GM19035 (cell line): ENCODE results near the gene TMEM59L.
"Not testable (repeated sequence)": the region's sequence is repeated elsewhere in the genome, so short reads cannot be mapped to it uniquely, and the experiment has no call there.

Experiments used
- ATAC-seq: cut with Tn5 transposase; IDR thresholded peaks from one replicate; pipeline ENCODE4 v1.9.1; 2021; ENCODE audit not compliant: unreplicated experiment

Gene TMEM59L

DNA sequence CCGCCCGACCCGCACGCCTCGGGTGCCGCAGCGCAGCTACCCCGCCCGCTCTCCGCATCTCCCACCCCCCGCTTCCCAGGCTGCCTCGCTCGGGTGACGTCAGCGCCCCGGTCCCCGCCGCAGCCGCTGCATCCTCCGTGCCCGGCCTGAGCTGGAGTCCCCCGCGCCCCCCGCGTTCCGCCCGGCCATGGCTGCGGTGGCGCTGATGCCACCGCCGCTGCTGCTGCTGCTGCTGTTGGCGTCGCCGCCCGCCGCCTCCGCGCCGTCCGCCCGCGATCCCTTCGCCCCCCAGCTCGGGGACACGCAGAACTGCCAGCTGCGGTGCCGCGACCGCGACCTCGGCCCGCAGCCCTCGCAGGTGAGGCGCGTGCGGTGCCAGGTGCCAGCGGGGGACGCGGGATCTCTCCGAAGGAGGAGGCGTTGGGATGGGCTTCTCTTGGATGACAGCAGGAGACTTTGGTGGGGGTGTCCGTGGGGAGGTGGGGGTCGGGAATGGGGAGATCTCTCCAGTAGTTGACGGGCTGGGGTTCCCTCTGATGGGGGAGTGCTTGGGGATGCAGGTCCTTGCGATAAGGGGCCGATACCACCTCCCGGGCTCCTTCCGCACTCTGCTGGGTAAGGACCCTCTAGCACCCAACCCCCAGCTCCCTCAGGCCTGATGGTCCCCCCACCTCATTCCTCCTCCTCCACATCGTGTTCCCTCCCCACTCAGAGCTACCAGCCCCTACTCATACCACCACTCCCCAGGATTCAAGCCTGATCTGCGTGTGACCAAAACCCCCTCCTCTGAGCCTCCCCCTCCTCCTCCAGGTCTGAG is at the start of gene TMEM59L:
TSS of gene TMEM59L (plus strand) at position 99 of the 817 bp plus-strand sequence. CDS start at position 188, 89 bp downstream.
- ATAC-seq, result no peak

DNA sequence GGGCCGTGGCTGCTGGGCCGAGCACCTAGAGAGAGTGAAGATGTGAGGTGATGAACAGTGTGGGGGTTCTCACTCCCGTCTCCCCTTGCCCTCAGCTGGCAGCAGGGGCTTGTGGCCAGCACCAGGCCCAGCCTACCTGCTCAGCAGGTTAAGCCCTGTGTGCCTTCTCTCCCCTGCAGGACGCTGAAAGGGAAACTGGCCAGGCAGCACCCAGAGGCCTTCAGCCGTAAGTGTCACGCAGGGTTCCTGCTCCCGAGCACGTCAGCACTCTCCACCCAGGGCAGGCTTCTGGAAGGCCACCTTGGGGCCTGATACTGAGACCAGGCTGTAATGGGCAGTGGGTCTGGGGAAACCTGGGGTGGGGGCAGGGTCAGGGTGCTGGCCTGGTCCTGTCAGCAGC is 45.7 kb upstream of the TMEM59L start:
- no peak for ATAC-seq

DNA sequence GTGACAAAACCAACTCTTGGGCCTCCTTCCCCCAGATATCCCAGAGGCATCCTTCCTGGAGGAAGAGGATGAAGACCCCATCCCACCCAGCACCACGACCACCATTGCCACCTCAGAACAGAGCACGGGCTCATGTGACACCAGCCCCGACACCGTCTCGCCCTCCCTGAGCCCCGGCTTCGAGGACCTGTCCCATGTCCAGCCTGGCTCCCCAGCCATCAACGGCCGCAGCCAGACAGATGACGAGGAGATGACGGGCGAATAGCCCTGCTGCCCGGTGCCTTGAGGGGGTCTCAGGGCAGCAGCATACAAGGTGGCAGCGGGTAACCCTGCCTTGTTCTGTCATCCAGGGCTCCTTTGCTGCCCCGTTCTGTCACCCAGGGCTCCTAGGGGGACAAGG is 44.3 kb upstream of the TMEM59L start:
- ATAC-seq, result no peak

DNA sequence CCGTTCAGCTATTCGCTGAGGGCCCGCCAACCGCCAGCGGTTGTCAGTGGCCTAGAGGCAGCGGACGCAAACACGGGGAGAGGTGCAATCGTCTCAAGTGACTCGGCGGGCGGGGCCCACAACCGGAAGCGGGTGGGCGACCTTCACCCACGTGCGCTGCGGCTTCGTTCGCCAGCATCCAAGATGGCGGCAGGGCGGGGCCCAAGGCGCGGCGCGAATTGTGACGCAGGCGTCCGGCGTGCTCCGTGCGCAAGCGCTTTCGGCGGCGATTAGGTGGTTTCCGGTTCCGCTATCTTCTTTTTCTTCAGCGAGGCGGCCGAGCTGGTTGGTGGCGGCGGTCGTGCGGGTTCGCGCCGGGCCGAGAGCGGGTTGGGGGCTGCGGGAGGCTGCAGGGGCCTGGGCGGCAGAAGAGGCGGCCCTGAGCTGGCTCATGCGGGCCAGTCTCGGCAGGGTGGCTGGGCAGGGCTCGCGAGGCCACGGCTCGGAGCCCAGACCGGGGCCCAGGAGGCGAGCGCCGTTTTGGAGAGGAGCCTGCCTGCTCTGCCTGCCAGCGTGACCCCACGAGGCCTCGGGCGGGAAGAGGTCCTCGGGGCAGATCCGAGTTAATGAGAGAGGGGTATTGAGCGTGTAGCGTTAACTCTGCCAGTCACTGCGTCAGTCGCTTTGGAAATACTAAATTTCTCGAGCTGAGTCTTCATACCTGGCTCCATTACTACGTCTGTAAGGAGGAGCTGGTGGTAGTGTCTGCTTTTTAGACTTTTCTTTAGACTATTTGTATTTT is 40.9 kb upstream of the TMEM59L start, which contains the start of gene UBA52:
TSS of gene UBA52 (plus strand) at position 294 of the 781 bp plus-strand sequence. CDS start 1,444 bp downstream, outside the sequence.
- ATAC-seq, result peak; percentile 90

DNA sequence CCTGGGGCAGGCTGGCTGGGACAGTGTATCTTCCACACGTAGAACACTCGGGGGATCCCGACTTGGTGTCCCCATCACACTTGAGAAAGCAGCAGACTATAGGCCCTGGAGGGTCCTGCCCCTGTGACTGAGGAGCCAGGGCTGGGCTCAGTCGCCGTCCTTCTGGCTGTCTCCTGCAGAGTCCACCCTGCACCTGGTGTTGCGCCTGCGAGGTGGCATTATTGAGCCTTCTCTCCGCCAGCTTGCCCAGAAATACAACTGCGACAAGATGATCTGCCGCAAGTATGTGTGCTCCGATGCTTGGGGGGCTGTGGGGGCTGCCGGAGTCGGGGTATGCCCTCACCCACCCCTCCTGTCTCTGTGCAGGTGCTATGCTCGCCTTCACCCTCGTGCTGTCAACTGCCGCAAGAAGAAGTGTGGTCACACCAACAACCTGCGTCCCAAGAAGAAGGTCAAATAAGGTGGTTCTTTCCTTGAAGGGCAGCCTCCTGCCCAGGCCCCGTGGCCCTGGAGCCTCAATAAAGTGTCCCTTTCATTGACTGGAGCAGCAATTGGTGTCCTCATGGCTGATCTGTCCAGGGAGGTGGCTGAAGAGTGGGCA is 37.9 kb upstream of the TMEM59L start:
- ATAC-seq, result no peak

DNA sequence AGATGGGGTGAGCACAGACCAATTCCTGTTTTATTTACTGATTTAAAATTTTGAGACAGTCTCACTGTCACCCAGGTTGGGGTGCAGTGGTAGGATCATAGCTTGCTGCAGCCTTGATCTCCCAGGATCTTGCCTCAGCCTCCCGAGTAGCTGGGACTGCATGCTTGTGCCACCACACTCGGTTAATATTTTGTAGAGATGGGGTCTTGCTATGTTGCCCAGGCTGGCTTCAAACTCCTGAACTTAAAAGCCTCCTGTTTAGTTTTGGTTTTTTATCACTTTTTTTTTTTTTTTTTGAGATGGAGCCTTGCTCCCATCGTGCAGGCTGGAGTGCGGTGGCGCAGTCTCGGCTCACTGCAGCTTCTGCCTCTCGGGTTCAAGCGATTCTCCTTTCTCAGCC is 36.3 kb upstream of the TMEM59L start:
- no peak for ATAC-seq

DNA sequence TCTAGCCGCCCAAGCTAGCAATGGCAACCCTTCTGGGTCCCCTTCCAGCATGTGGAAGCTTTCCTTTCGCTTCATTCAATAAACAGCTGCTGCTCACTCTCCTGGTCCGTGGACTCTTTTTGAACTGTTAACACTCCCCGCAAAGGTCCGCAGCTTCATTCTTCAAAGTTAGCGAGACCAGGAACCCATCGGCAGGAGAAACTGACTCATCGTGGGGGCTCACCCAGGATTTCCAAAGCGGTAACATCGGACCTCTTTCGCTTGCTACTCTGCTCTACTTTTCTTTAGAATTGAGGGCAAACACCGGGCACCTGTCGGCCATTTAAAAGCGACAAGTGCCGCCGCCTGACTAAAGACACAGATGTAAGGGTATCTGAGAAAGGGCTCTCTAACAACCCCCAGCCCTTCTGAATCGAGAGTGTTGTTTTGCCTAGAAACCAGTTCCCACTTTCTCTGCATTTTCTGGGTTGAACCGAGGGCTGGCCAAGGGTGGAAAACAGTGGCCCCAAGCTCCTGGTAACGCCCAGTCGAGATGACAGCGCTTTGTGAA is 35.2 kb upstream of the TMEM59L start:
- no peak for ATAC-seq

DNA sequence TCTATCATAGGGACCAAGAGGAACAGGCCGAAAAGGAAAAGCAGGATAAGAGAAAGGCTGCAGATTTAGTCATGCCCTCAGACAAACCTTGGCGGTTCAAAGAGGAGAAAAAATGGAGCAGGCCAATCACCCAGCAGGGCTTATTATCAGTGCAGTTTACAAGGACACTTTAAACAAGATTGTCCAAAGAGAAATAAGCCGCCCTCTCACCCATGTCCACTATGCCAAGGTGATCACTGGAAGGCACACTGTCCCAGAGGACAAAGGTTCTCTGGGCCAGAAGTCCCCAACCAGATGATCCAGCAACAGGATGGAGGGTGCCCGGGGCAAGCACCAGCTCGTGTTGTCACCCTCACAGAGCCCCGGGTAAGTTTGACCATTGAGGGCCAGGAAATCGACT is 32.4 kb upstream of the TMEM59L start:
- ATAC-seq, result no peak

DNA sequence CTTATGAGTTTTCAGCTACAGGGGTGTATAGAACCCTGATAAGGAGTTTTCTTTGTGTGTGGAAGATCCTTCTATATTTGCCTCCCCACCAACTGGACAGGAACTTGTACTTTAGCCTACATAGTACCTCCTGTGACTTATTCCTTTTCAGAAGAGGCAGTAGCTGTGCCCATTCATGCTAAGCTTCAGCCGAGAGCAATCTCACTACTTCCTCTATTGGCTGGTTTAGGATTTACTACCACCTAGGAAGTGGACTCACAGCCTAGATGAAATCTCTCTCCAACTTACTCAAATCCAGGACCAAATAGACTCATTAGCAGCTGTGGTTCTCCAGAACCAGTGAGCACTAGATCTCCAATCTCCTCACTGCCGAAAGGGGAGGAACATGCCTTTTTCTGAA is 26.4 kb upstream of the TMEM59L start:
- no peak for ATAC-seq

DNA sequence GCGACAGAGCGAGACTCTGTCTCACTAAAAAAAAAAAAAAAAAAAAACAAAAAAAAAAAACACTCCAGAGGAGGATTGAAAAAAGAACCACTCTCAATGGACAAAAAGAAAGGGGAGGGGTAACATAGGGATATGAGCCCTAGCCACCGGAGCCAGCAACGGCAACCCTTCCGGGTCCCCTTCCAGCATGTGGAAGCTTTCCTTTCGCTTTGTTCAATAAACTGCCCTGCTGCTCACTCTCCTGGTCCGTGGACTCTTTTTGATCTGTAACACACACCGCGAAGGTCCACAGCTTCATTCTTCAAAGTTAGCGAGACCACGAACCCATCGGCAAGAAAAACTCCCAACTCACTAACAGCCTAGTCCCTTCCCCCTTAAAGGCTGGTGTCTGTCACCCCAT is 25.1 kb upstream of the TMEM59L start:
- ATAC-seq, result no peak

DNA sequence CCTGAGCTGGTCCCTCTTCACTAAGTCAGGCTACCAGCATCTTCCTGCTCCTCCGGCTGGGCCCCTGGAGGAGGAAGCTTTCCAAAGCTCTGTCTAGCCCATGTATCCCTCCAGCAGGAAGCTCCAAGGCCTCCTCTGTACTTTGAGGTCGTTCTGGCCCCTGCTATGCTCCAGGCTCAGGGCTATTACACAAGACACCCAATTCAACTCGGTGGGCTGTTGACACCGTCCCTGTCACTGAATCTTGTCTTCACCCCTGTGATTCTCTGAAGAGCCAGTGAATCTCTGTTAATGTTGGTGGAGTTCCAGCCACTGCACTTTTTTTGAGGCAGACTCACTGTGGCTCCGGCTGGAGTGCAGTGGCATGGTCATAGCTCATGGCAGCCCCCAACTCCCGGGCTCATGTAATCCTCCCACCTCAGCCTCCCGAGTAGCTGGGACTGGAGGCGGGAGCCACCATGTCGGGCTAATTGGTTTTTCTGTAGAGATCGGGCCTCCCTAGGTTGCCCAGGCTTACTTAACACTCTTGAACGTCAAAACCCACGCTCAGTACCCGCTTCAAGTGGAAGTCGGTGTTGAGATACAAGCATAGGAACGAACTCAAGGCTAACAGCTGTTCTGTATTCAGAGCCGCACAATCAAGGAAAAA is 24.6 kb upstream of the TMEM59L start:
- ATAC-seq, result no peak

DNA sequence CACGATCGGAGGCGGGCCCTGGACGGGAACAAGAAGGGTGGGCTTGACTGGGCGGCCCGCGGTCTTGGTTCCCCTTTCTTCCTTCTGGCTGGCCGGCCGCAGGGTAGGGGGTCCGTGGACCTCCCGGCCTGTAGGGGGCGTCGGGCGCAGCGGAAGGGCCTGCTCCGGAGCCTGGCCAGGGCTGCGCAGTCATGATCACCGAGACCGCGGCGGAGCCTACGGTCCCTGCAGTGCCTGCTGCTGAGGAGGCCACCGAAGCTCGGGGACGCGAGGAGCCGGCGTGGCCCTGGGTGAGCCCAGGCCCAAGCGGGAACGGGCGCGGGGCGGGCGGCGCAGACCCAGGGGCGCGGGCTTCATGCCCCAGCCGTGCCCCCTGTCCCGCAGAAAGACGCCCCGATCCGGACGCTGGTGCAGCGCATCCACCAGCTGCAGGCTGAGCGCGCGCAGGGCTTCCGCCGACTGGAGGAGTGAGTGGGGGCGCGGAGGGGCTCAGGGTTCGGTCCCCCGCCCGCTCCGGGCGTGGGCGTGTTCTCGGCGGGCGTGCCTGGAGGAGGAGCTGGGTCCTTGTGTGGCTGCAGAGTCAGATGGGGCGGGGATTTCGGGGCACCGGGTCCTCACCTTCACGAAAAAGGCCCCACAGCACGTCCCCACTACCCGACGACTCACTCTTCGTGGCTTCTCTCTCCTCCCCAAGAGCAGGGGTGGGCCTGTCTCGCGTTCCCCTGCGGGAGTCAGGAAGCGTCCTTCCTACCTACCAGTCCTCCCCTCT is 23.9 kb upstream of the TMEM59L start, which contains the start of gene REX1BD:
TSS of gene REX1BD (plus strand) at position 188 of the 769 bp plus-strand sequence. CDS start at position 192, 4 bp downstream.
- peak; percentile 69 for ATAC-seq

DNA sequence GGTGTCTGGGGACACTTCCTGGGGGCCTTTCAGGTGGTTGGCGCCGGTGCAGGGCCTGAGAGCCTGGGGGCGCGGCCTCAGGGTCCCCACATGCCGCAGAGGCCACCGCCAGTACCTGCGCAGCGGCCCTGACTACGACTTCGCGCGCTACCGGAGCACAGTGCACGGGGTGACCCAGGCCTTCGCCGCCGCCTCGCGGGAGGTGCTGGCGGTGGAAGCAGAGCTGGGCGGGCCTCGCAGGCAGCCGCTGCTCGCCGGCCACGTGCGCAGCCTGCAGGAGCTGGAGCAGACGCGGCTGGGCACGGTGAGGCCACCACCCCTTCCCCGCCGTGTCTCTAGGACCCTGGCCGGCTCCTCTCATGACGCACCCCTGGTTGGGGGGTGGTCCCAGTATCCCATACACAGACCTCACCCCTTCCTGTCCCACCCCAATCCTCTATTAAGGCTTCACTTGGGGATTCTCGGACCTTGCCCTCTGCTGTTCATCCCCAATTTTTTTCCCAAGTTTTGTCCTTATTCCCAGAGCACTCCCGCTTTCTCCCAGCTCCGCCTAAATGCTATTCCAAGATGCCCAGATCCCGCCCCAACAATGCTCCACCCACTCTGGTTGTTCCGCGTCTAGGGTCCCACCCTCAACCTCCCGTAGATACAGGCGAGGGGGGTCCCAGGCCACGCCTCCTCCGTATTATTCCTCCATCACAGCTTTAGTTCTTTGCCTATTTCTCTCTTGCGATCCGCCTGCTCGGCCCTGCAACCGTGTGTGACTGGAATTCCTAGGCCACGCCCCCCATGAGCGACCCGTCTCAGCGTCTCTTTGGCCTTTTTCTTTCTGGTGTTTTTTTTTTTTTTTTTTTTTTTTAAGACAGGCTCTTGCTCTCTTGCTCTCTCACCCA is 23.0 kb upstream of the TMEM59L start:
- ATAC-seq, result peak; percentile 22

DNA sequence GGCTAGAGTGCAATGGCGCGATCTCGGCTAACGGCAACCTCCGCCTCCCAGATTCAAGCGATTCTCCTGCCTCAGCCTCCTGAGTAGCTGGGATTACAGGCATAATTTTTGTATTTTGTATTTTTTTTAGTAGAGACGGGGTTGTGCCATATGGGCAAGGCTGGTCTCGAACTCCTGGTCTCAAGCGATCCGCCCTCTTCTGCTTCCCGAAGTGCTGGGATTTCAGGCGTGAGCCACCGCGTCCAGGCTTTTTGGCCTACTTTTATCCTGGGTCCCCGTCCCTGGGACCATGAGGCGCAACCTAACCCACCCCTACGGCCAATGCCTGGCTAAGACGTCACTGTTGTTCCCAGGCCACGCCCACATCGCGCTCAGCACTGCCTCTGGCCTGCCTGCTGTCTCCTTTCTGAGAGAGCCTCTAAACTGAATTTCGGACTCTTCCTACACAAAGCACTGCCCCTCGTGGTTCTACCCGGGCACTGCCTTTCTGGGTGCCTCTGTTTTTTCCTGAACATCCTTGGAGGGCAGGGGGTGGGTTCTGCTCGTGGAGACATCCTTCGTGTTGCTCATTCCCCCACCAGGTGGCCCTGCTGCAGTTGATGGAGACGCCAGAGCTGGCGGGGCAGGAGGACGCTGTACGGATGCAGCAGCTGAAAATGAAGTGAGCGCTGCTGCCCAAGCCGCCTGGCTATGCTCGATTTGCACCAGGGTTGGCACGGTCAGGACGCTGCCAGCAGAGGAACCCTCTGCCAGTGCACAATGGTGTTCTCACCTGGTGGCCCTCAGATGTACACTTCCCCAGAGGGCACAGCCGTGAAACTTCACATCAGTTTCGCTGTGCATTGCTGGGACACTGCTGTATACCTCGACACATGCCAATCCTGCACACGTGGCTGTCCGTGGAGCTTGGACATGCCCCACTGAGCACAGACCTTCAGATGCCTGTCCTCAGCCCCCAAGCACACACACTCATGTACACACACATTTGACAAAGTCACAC is 22.1 kb upstream of the TMEM59L start:
- ATAC-seq, result no peak

DNA sequence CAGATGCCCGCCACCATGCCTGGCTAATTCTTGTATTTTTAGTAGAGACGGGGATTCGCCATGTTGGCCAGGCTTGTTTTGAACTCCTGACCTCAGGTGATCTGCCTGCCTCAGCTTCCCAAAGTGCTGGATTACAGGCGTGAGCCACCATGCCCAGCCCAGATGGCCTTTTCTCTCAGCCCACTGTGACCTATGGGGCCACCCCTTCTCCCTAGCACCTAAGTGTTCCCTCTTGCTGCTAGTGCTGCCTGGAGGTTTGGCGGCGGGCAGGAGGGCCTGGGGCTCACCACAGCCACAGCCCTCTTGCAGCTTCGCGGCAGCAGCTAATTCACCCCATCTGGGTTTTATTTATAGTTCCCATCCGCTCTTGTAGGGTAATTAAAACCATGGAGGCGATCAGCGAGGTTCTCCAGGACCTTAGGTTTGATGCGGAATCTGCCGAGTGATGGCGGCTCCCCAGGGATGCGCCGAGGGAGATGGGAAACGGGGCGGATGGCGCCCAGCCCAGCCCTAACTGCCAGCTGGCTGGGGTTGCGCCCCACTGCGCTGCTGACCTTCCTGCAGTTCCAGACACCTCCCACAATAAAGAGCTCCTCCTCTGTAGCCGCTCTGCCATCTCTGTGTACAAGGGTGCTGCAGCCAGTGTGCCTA is 20.8 kb upstream of the TMEM59L start:
- ATAC-seq, result no peak

DNA sequence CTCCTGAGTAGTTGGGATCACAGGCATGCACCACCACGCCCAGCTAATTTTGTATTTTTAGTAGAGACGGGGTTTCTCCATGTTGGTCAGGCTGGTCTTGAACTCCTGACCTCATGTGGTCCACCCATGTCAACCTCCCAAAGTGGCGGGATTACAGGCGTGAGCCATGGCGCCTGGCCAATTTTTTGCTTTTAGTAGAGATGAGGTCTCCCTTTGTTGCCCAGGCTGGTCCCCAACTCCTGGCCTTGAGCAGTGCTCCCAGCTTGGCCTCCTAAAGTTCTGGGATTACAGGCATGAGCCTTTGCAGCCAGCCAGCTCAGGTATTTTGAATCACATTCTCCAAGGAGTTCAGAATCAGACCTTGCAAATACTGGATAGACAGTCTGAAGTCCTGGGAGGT is 19.9 kb upstream of the TMEM59L start:
- not testable (repeated sequence) for ATAC-seq

DNA sequence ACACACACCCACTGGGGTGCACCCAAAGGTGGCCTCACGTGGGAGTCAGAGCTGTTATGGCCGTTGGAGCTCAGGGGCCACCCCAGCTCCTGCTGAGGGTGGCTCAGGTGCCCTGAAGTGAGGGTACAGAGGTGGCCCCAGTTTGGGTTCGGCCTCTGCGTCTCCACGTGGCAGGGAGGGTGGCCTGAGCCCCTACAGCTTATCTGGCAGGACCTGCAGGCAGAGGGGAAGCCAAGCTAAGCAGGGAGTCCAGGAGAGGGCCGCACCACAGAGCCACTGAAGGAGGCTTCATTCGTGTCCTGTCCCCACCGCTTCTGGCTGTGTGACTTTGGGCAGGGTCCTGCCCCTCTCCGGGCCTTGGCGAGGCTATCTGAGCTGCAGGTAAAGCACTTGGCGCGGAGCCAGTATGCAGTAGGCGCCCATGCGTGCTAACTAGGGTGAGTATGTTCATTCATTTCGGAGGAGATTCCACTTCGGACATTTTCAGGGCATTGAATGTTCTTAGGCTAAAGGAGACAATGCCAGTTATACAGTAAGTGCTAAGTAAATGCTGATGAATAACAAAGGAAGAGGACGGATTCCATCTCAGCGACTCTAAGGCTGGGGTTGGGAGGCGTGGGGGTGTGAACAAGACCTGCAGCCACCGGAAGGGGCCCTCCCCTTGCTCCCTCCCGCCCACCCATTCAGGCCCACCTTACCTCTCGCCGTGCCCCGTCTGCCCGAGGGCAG is 19.1 kb upstream of the TMEM59L start:
- no peak for ATAC-seq
